ENCODE results near the gene ASPA. TPM values are rescaled to one million over a fixed set of nuclear protein-coding genes. Genes with fewer than 3 reads are reported as not detected.
"Not testable (repeated sequence)": the region's sequence is repeated elsewhere in the genome, so short reads cannot be mapped to it uniquely, and the experiment has no call there.

The ASPA gene
- total RNA-seq, 2 donors from 2014 or later = 1.4 to 2.6 TPM

DNA sequence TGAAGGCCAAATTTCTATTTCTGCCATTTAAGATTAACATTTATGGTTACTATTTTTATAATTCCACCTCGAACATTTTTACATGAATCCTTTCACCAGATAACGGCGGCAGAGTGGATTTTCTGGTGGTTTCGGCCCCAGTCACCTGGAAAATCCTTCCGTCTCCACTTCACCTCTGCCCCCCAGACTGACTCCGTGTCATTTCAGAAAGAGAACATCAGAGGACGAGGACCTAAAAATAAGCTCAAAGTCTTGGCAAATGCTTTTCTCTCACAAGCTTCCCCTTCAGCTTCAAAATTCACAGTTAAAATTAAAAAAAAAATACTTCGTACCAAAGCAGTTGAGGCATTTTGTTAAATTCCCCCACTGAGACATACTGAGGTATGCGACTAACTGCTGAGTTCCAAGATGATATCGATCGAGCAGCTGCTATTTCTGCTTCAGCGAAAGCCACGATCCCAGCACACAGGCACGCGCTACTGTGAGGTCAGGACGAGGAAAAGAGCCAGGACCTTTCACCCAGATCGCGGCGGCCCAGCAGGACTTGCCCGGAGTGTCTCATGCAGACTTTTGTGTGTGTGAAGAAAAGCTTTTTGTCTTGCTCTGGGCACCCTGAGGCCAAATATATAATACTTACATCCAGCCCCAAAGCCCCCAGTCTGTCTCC is 36.8 kb downstream of the ASPA start:
- peak overlapping the region; percentile 31 for H3K4me3 ChIP-seq
- no peaks in the 10 kb centered on the region for H3K27me3 ChIP-seq (replicated peaks; ENCODE audit: insufficient read depth)
- no peak for TF ChIP-seq CTCF (IDR thresholded peaks at IDR 0.05)
- ATAC-seq (ENCODE audit: insufficient number of reproducible peaks, low FRiP score, low read depth) (no peak), DNase-seq (ENCODE audit: low spot score) (no peak)
- H3K27ac ChIP-seq = peak overlapping the region; percentile 14 to 56
- peaks cover 7 to 17% of the 10 kb centered on the region in 2 donors for H3K4me1 ChIP-seq (ENCODE audit: control insufficient read depth in 1 of 2, low read depth in 2 of 2)
- H3K36me3 ChIP-seq = no peaks in the 10 kb centered on the region
- no peaks in the 10 kb centered on the region for H3K9me3 ChIP-seq

DNA sequence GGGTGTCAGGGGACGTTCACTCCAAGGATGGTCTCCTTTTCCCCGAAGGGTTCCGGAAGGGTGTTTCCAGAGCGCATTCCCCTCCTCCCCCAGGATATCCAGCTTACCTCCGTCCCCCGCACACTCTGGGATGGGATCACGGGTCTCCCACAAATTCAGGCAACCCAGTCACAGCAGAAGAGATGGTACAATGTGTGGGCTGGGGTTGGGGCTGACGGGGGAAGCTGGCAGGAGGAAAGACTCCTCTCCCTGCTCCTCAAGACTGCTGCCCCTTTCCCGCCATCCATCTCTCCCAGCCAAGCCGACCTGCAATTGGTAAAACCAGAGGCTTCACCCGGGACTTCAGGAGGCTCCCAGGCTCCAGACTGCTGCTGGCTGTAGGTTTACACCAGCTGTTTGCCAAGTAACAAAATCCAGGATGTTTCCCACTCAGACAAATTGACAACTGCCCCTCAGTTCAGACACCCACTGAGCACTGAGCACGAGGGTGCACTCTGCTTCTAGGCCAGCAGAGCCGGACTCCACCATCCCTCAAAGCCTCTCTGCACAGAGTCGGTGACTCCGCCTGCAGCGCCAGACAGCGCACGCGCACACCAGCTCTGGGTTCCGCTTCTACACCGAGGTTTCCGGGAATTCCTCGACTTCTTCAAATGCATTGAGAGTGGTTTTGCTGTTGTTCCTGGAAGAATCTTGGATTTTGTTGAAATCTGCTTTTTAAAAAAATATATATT is 37.7 kb downstream of the ASPA start:
- Histone ChIP-seq H3K27ac (peak overlapping the region in 1 of 2 donors; percentile 56), H3K4me3 (peak overlapping the region; percentile 31), H3K27me3 (replicated peaks; ENCODE audit: insufficient read depth) (no peaks in the 10 kb centered on the region), H3K4me1 (ENCODE audit: control insufficient read depth in 1 of 2, low read depth in 2 of 2) (peaks cover 7 to 17% of the 10 kb centered on the region in 2 donors), H3K9me3 (no peaks in the 10 kb centered on the region), H3K36me3 (no peaks in the 10 kb centered on the region)
- ATAC-seq (ENCODE audit: insufficient number of reproducible peaks, low FRiP score, low read depth) (no peak), DNase-seq (ENCODE audit: low spot score) (no peak)
- no peak for TF ChIP-seq CTCF (IDR thresholded peaks at IDR 0.05)

GRCh38 chr17:3514167-3514566 is 38.4 kb downstream of the ASPA start:
- H3K27ac ChIP-seq; H3K4me3 ChIP-seq; DNase-seq (ENCODE audit: low spot score); H3K36me3 ChIP-seq; ATAC-seq (ENCODE audit: insufficient number of reproducible peaks, low FRiP score, low read depth); H3K27me3 ChIP-seq (replicated peaks; ENCODE audit: insufficient read depth); H3K9me3 ChIP-seq: not testable (repeated sequence)
- peaks cover 7 to 17% of the 10 kb centered on the region in 2 donors for H3K4me1 ChIP-seq (ENCODE audit: control insufficient read depth in 1 of 2, low read depth in 2 of 2)

DNA sequence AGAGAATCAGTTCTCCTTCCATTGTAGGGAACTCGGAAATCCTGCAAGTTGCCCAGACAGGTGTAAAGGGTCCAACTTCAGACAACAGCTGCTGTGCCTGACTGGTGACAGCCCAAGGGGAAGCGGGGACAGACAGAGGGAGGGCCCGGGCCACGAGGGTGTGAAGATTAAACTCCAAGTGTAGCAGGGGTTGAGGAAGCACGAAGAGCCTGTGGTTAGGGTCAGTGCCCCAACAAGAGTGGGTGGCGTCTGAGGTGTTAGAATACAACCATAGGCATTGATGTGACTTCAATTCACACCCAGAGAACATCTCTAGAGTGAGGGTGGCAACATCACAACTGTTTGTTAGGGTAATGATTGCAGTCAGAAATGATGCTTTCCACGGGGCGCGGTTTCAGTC is 39.1 kb downstream of the ASPA start:
- Histone ChIP-seq H3K4me1 (ENCODE audit: control insufficient read depth in 1 of 2, low read depth in 2 of 2) (peaks cover 7 to 17% of the 10 kb centered on the region in 2 donors), H3K9me3 (no peaks in the 10 kb centered on the region), H3K27me3 (replicated peaks; ENCODE audit: insufficient read depth) (no peaks in the 10 kb centered on the region), H3K27ac (no peak overlapping the region), H3K4me3 (no peak overlapping the region), H3K36me3 (no peaks in the 10 kb centered on the region)
- ATAC-seq (ENCODE audit: insufficient number of reproducible peaks, low FRiP score, low read depth) (no peak), DNase-seq (ENCODE audit: low spot score) (no peak)
- TF ChIP-seq CTCF (IDR thresholded peaks at IDR 0.05) = no peak

- H3K4me1 ChIP-seq (ENCODE audit: control insufficient read depth in 1 of 2, low read depth in 2 of 2); H3K9me3 ChIP-seq; H3K36me3 ChIP-seq; ATAC-seq (ENCODE audit: insufficient number of reproducible peaks, low FRiP score, low read depth); H3K27ac ChIP-seq; H3K27me3 ChIP-seq (replicated peaks; ENCODE audit: insufficient read depth); DNase-seq (ENCODE audit: low spot score); H3K4me3 ChIP-seq: not testable (repeated sequence)
Measured at GRCh38 chr17:3519472-3519871, 43.7 kb downstream of the ASPA start.

- H3K27ac ChIP-seq = no peak overlapping the region
- TF ChIP-seq CTCF (IDR thresholded peaks at IDR 0.05) = no peak
Measured at GRCh38 chr17:3524024-3524423, 48.2 kb downstream of the ASPA start.

More at GRCh38 chr17:3524024-3524423, 48.2 kb downstream of the ASPA start:
- no peaks in the 10 kb centered on the region for H3K27me3 ChIP-seq (replicated peaks; ENCODE audit: insufficient read depth)
- no peaks in the 10 kb centered on the region for H3K36me3 ChIP-seq
- ATAC-seq (ENCODE audit: insufficient number of reproducible peaks, low FRiP score, low read depth) (no peak), DNase-seq (ENCODE audit: low spot score) (no peak)
- no peaks in the 10 kb centered on the region for H3K4me1 ChIP-seq (ENCODE audit: control insufficient read depth in 1 of 2, low read depth in 2 of 2)
- H3K9me3 ChIP-seq = no peaks in the 10 kb centered on the region
- no peak overlapping the region for H3K4me3 ChIP-seq
